Right lobe of liver (tissue), 4 donors: ENCODE measurements around the gene MET.

Experiments
- POLR2A ChIP-seq: fragments of 450-650 bp; IDR thresholded peaks from one replicate; pipeline ENCODE4 v1.6.1; 2017; ENCODE audit warnings: antibody characterized with exemption, mild to moderate bottlenecking
- TF ChIP-seq, protein P1 (sequence below), 4 donors: fragments of 200-600 bp in 3 of 4; fragments of 450-650 bp in 1 of 4; IDR thresholded peaks; one replicate each; pipeline versions ENCODE4 v1.5.1 to v1.8.0; 2016 to 2022; ENCODE audit warnings: antibody characterized with exemption in 4 of 4, mild to moderate bottlenecking in 2 of 4
- donor health status: DM: no; HTN: no; CAD: no.
- donor health status: DM: no; HTN: no; CAD: no.
- donor health status: DM: no; HTN: yes; CAD: no.

DNA sequence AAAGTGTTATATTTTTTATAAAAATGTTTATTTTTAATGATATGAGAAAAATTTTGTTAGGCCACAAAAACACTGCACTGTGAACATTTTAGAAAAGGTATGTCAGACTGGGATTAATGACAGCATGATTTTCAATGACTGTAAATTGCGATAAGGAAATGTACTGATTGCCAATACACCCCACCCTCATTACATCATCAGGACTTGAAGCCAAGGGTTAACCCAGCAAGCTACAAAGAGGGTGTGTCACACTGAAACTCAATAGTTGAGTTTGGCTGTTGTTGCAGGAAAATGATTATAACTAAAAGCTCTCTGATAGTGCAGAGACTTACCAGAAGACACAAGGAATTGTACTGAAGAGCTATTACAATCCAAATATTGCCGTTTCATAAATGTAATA is 125.6 kb downstream of the MET start:
- TF ChIP-seq, protein P1, sequence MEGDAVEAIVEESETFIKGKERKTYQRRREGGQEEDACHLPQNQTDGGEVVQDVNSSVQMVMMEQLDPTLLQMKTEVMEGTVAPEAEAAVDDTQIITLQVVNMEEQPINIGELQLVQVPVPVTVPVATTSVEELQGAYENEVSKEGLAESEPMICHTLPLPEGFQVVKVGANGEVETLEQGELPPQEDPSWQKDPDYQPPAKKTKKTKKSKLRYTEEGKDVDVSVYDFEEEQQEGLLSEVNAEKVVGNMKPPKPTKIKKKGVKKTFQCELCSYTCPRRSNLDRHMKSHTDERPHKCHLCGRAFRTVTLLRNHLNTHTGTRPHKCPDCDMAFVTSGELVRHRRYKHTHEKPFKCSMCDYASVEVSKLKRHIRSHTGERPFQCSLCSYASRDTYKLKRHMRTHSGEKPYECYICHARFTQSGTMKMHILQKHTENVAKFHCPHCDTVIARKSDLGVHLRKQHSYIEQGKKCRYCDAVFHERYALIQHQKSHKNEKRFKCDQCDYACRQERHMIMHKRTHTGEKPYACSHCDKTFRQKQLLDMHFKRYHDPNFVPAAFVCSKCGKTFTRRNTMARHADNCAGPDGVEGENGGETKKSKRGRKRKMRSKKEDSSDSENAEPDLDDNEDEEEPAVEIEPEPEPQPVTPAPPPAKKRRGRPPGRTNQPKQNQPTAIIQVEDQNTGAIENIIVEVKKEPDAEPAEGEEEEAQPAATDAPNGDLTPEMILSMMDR (IDR thresholded peaks at IDR 0.05): no peak
- no peak for TF ChIP-seq POLR2A
